Measurements from ENCODE around the gene UGT1A7. TPM values are rescaled to one million over a fixed set of nuclear protein-coding genes. Genes with fewer than 3 reads are reported as not detected.

UGT1A7 gene
- total RNA-seq, 1 donor from 2014 or later: 0.19 TPM

DNA sequence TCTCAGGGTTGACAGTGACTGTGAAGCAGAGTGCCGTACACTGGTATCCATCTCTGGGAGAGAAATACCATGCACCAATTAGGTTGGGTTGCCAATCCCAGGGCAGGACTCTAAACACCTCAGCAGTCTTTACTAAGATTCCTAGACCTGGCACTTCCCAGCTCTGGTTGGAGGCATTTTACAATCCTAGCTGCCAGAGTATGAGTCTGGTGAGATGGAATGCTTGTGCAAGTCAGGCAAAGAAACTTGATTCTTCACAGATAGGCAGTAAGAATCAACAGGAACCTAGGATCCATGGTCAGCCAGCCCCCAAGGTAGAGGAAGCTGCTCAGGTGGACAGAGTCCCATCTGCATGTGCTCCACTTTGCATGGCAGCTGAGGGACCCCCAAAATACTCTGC, 25.0 kb downstream of the UGT1A7 start:
- Mint-ChIP-seq H3K27ac (no peak overlapping the region), H3K27me3 (peaks cover 17% of the 10 kb centered on the region), H3K36me3 (no peaks in the 10 kb centered on the region), H3K4me1 (ENCODE audit: unreplicated experiment) (no peaks in the 10 kb centered on the region), H3K4me3 (no peak overlapping the region), H3K9me3 (no peaks in the 10 kb centered on the region)
- no peak for TF ChIP-seq CTCF (conservative IDR thresholded peaks at IDR 0.05)
- DNase-seq (ENCODE audit: extremely low spot score, unreplicated experiment): no peak

- Mint-ChIP-seq H3K4me1 (ENCODE audit: unreplicated experiment) (no peaks in the 10 kb centered on the region), H3K27me3 (peaks cover 23% of the 10 kb centered on the region), H3K9me3 (no peaks in the 10 kb centered on the region), H3K4me3 (no peak overlapping the region), H3K36me3 (no peaks in the 10 kb centered on the region), H3K27ac (no peak overlapping the region)
- DNase-seq (ENCODE audit: extremely low spot score, unreplicated experiment): no peak
- TF ChIP-seq CTCF (conservative IDR thresholded peaks at IDR 0.05): no peak
Observed at GRCh38 chr2:233707940-233708644, 26.4 kb downstream of the UGT1A7 start.

- no peaks in the 10 kb centered on the region for H3K36me3 Mint-ChIP-seq
- peaks cover 30% of the 10 kb centered on the region for H3K27me3 Mint-ChIP-seq
- no peaks in the 10 kb centered on the region for H3K9me3 Mint-ChIP-seq
- no peak overlapping the region for H3K4me3 Mint-ChIP-seq
- H3K27ac Mint-ChIP-seq: no peak overlapping the region
- TF ChIP-seq CTCF (conservative IDR thresholded peaks at IDR 0.05): no peak
- H3K4me1 Mint-ChIP-seq (ENCODE audit: unreplicated experiment): no peaks in the 10 kb centered on the region
- no peak for DNase-seq (ENCODE audit: extremely low spot score, unreplicated experiment)
Observed at GRCh38 chr2:233708942-233709341, 27.2 kb downstream of the UGT1A7 start.

DNA sequence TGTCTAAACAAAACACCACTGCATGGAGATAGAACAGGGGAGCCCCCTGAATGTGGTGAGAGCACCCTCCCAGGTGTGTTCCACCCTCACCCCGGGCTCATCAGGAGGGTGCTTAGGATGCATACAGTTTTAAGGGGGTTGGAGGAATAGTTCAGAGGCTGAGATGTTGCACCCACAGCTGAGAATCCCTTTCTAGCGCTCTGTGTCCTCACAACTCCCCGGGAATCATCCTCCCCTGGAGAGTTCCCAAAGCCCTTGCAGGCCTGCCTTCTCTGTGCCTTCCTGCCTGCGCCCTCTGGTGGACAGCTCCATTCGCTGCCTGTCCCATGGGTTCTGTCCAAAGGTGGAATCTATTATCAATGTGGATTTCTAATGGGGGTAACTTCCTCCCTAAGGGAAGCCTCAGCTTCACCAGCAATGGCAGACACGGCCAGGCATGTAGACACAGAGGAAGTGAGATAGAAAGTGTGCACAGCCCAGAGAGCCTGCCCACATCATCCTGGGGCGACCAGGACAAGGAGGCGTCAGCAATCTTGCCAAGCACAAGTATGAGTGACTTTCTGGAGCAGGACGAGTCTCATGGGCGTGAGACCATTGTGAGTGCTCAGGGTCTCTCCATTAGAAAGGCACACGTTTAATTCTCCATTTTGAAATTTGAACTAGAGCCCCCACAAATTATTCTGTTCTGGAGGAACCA, 29.8 kb downstream of the UGT1A7 start:
- peak; percentile 90 for TF ChIP-seq CTCF (conservative IDR thresholded peaks at IDR 0.05)
- Mint-ChIP-seq H3K4me3 (no peak overlapping the region), H3K9me3 (no peaks in the 10 kb centered on the region), H3K4me1 (ENCODE audit: unreplicated experiment) (no peaks in the 10 kb centered on the region), H3K27ac (no peak overlapping the region), H3K36me3 (no peaks in the 10 kb centered on the region), H3K27me3 (peaks cover 35% of the 10 kb centered on the region)
- peak; percentile 79 for DNase-seq (ENCODE audit: extremely low spot score, unreplicated experiment)

- Mint-ChIP-seq H3K27ac (no peak within 1 kb of the TSS), H3K4me3 (no peak within 1 kb of the TSS), H3K36me3 (no peaks in the 10 kb centered on the region), H3K4me1 (ENCODE audit: unreplicated experiment) (no peaks in the 10 kb centered on the region), H3K27me3 (peaks cover 38% of the 10 kb centered on the region), H3K9me3 (no peaks in the 10 kb centered on the region)
- no peak for DNase-seq (ENCODE audit: extremely low spot score, unreplicated experiment)
- TF ChIP-seq CTCF (conservative IDR thresholded peaks at IDR 0.05): no peak
Observed at GRCh38 chr2:233712611-233713261, 31.0 kb downstream of the UGT1A7 start, which contains the start of gene UGT1A5. Gene UGT1A5, plus strand, starts transcription at chr2:233712907. Its CDS starts 85 bp downstream, at chr2:233712992.
